HuH-7 (cell line): ENCODE data around the gene ASAH2.
"Not testable (repeated sequence)": the region's sequence is repeated elsewhere in the genome, so short reads cannot be mapped to it uniquely, and the experiment has no call there.

ENCODE experiments used
- DNase-seq: peaks from one replicate; pipeline ENCODE4 v3.0.0; 2011; ENCODE audit warnings: low spot score

Gene ASAH2

GRCh38 chr10:50251394-50251793, at the start of gene ASAH2:
Gene ASAH2 (minus strand): TSS chr10:50251516. CDS start chr10:50248610, 2,906 bp downstream.
- no peak for DNase-seq

- DNase-seq = no peak
Measured at GRCh38 chr10:50299948-50300669, 48.8 kb upstream of the ASAH2 start.

GRCh38 chr10:50295367-50295766, 44.1 kb upstream of the ASAH2 start:
- DNase-seq = no peak

- no peak for DNase-seq
Measured at GRCh38 chr10:50294582-50294981, 43.3 kb upstream of the ASAH2 start.

- no peak for DNase-seq
Measured at GRCh38 chr10:50293513-50294313, 42.4 kb upstream of the ASAH2 start.

- no peak for DNase-seq
Measured at GRCh38 chr10:50291261-50291850, 40.0 kb upstream of the ASAH2 start.

- DNase-seq = no peak
Measured at GRCh38 chr10:50289196-50289595, 37.9 kb upstream of the ASAH2 start.

- DNase-seq = no peak
Measured at GRCh38 chr10:50286996-50287803, 35.9 kb upstream of the ASAH2 start.

- no peak for DNase-seq
Measured at GRCh38 chr10:50286517-50286916, 35.2 kb upstream of the ASAH2 start.

- DNase-seq = no peak
Measured at GRCh38 chr10:50281967-50282522, 30.7 kb upstream of the ASAH2 start.

GRCh38 chr10:50281210-50281966, 30.1 kb upstream of the ASAH2 start:
- DNase-seq = no peak

- no peak for DNase-seq
Measured at GRCh38 chr10:50280049-50280841, 28.9 kb upstream of the ASAH2 start.

- peak; percentile 12 for DNase-seq
Measured at GRCh38 chr10:50279489-50279888, 28.2 kb upstream of the ASAH2 start.

GRCh38 chr10:50275650-50276235, 24.4 kb upstream of the ASAH2 start:
- DNase-seq = peak; percentile 15

- no peak for DNase-seq
Measured at GRCh38 chr10:50272531-50272930, 21.2 kb upstream of the ASAH2 start.

- DNase-seq = no peak
Measured at GRCh38 chr10:50271564-50272250, 20.4 kb upstream of the ASAH2 start.

GRCh38 chr10:50267877-50268276, 16.6 kb upstream of the ASAH2 start:
- DNase-seq = not testable (repeated sequence)

- DNase-seq = not testable (repeated sequence)
Measured at GRCh38 chr10:50262625-50263024, 11.3 kb upstream of the ASAH2 start.

- DNase-seq = no peak
Measured at GRCh38 chr10:50260791-50261281, 9.5 kb upstream of the ASAH2 start.
